Vagina (tissue), 2 donors: ENCODE data around the gene ZNF518A.

Experiments used
- CTCF ChIP-seq, 3 experiments: fragments of 450-650 bp in 2 of 3; fragments of 200-600 bp in 1 of 3; sonication (generic) in 1 of 3; IDR thresholded peaks; one replicate each; pipeline ENCODE4 v1.5.1; 2017 to 2019; ENCODE audit warnings: antibody characterized with exemption in 3 of 3, mild to moderate bottlenecking in 2 of 3, moderate library complexity in 2 of 3
- POLR2AphosphoS5 ChIP-seq, 2 donors: sonication (generic); formaldehyde crosslinking; IDR thresholded peaks; one replicate each; pipeline ENCODE4 v1.9.0; 2017; ENCODE audit warnings: antibody characterized with exemption in 2 of 2, mild to moderate bottlenecking in 2 of 2, low read depth in 1 of 2; ENCODE audit not compliant: insufficient read depth in 1 of 2

- TF ChIP-seq CTCF (IDR thresholded peaks at IDR 0.05) (no peak), POLR2AphosphoS5 (IDR thresholded peaks at IDR 0.05; ENCODE audit: insufficient read depth in 1 of 2, low read depth in 1 of 2) (no peak)
Observed at GRCh38 chr10:96165726-96166125, 35.6 kb downstream of the ZNF518A start.
